Colonic mucosa (tissue), 4 donors: Measurements from ENCODE around the gene KCNMB4. TPM values are rescaled to one million over a fixed set of nuclear protein-coding genes. Genes with fewer than 3 reads are reported as not detected.

ENCODE experiments used
- DNase-seq: peaks from one replicate; pipeline ENCODE4 v3.0.0-alpha.2; 2020
- H3K27ac ChIP-seq: fragments of 200-600 bp; one replicate; pipeline ENCODE4 v1.8.0; 2021
- H3K27me3 ChIP-seq: fragments of 200-600 bp; one replicate; pipeline ENCODE4 v1.8.0; 2021
- H3K36me3 ChIP-seq: fragments of 200-600 bp; one replicate; pipeline ENCODE4 v1.8.0; 2021
- H3K4me1 ChIP-seq: fragments of 200-600 bp; one replicate; pipeline ENCODE4 v1.8.0; 2021; ENCODE audit warnings: mild to moderate bottlenecking
- H3K4me3 ChIP-seq: fragments of 200-600 bp; one replicate; pipeline ENCODE4 v1.8.0; 2021
- H3K9ac ChIP-seq, 2 donors: one replicate each; pipeline ENCODE4 v1.7.0; 2013; ENCODE audit warnings: control low read depth in 2 of 2, low read depth in 2 of 2, low read length in 2 of 2
- H3K9me3 ChIP-seq: fragments of 200-600 bp; one replicate; pipeline ENCODE4 v1.8.0; 2021
- CTCF ChIP-seq: fragments of 200-600 bp; IDR thresholded peaks from one replicate; pipeline ENCODE4 v1.8.0; 2022; ENCODE audit warnings: antibody characterized with exemption, mild to moderate bottlenecking
- intact Hi-C: fragments of 100-400 bp; cut with DNase I; formaldehyde crosslinking; loops from one replicate; pipeline ENCODE4 v1.14.1; 2022
- total RNA-seq, 2 donors: library from RNA; stranded (reverse); fragmentation: NEBNext Ultra II Directional in 1 of 2; extraction: Animal tissue kit (Norgen Biotek cat#: 25700) in 1 of 2; gene quantifications; one replicate each; pipeline ENCODE4 v1.2.1, GENCODE V29; 2021
- donor health status: healthy.
- donor health status: DM: no; HTN: no; CAD: no.
- donor health status: DM: no; HTN: no; CAD: no.

Gene KCNMB4
- total RNA-seq, 2 donors from 2014 or later, result 0.35 to 1.3 TPM

- intact Hi-C loops, result no loop called here
- no peak for DNase-seq
- Histone ChIP-seq H3K27ac (no peak overlapping the region), H3K9me3 (no peaks in the 10 kb centered on the region), H3K36me3 (no peaks in the 10 kb centered on the region), H3K4me3 (no peak overlapping the region), H3K4me1 (no peaks in the 10 kb centered on the region), H3K27me3 (no peaks in the 10 kb centered on the region), H3K9ac (no peak overlapping the region)
- TF ChIP-seq CTCF, result no peak
Observed at GRCh38 chr12:70402597-70402996, 36.5 kb downstream of the KCNMB4 start.

- H3K4me3 ChIP-seq, result no peak overlapping the region
- DNase-seq, result no peak
- H3K27ac ChIP-seq, result no peak overlapping the region
- no peak for TF ChIP-seq CTCF
- H3K9ac ChIP-seq, result no peak overlapping the region
- no peaks in the 10 kb centered on the region for H3K4me1 ChIP-seq
- no peaks in the 10 kb centered on the region for H3K9me3 ChIP-seq
- no peaks in the 10 kb centered on the region for H3K36me3 ChIP-seq
- no peaks in the 10 kb centered on the region for H3K27me3 ChIP-seq
- intact Hi-C loops, result no loop called here
Observed at GRCh38 chr12:70403826-70404225, 37.7 kb downstream of the KCNMB4 start.

- intact Hi-C loops, result no loop called here
- TF ChIP-seq CTCF, result no peak
Observed at GRCh38 chr12:70408004-70408790, 42.1 kb downstream of the KCNMB4 start.

GRCh38 chr12:70415987-70416386 lies 49.9 kb downstream of the KCNMB4 start:
- Histone ChIP-seq H3K4me1 (no peaks in the 10 kb centered on the region), H3K4me3 (no peak overlapping the region), H3K36me3 (no peaks in the 10 kb centered on the region), H3K9me3 (no peaks in the 10 kb centered on the region), H3K9ac (no peak overlapping the region), H3K27me3 (no peaks in the 10 kb centered on the region), H3K27ac (no peak overlapping the region)
- no peak for DNase-seq
- TF ChIP-seq CTCF, result no peak
- intact Hi-C loops, result no loop called here

More at GRCh38 chr12:70408004-70408790, 42.1 kb downstream of the KCNMB4 start:
- no peaks in the 10 kb centered on the region for H3K36me3 ChIP-seq
- no peaks in the 10 kb centered on the region for H3K9me3 ChIP-seq
- DNase-seq, result no peak
- no peaks in the 10 kb centered on the region for H3K27me3 ChIP-seq
- H3K4me3 ChIP-seq, result no peak overlapping the region
- H3K9ac ChIP-seq, result no peak overlapping the region
- H3K4me1 ChIP-seq, result no peaks in the 10 kb centered on the region
- no peak overlapping the region for H3K27ac ChIP-seq

GRCh38 chr12:70417121-70417520 lies 51.0 kb downstream of the KCNMB4 start:
- no peaks in the 10 kb centered on the region for H3K36me3 ChIP-seq
- no peak for DNase-seq
- no peak overlapping the region for H3K4me3 ChIP-seq
- H3K9me3 ChIP-seq, result no peaks in the 10 kb centered on the region
- TF ChIP-seq CTCF, result no peak
- no peak overlapping the region for H3K27ac ChIP-seq
- H3K9ac ChIP-seq, result no peak overlapping the region
- intact Hi-C loops, result no loop called here
- H3K4me1 ChIP-seq, result no peaks in the 10 kb centered on the region
- no peaks in the 10 kb centered on the region for H3K27me3 ChIP-seq
